ENCODE results near the gene LATS2. TPM values are rescaled to one million over a fixed set of nuclear protein-coding genes. Genes with fewer than 3 reads are reported as not detected.

The LATS2 gene
- total and polyA plus RNA-seq, 8 donors = 3.4 to 21.4 (median 7.7) TPM

DNA sequence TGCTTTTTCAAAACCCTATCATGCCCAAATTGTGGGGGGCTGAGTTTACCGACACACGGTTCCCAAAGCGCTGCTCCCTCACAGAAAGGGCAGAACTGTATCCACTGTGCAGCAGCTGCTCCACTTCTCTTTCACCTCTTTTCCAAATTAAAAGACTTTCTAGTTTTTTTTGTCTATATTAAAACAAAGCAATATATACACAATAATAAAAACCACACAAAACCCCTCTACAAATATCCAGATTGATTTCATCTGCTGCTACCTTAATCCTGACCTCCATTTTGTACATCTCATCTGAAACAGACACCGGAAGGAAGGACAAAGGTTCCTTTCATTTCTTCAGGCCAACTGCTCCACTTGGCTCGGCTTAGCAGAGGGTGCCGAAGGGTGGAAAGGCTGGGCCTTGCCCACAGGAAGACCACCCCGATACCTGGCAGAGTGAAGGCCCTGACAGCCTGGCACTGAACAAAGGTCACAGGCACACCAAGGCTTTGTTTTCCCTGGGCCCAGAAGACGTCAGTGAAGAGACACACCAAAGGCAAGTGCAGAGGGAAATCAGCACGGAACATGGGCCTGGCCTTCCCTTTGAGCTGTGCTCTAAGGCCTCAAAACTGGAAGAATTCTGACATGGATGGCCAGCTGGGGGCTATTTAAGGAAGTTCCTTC, 71.6 kb downstream of the LATS2 start:
- Histone ChIP-seq H3K36me3 (peaks cover 29 to 76% (median 67%) of the 10 kb centered on the region in 4 donors), H3K27me3 (no peaks in the 10 kb centered on the region), H3K4me1 (peaks cover 0 to 11% (median 0%) of the 10 kb centered on the region in 4 donors), H3K9me3 (no peaks in the 10 kb centered on the region), H3K4me3 (no peak overlapping the region), H3K27ac (no peak overlapping the region)
- DNase-seq = no peak
- intact Hi-C loops (cut with DNase I; ENCODE audit: low total_unique reads) = no loop called here
- 80 to 91% (median 85%) methylated on average over 9 of the region's 9 CpGs for WGBS, 5 donors
- TF ChIP-seq POLR2AphosphoS5 (IDR thresholded peaks at IDR 0.05) (no peak), POLR2A (IDR thresholded peaks at IDR 0.05) (no peak)
- TF ChIP-seq, protein P1, sequence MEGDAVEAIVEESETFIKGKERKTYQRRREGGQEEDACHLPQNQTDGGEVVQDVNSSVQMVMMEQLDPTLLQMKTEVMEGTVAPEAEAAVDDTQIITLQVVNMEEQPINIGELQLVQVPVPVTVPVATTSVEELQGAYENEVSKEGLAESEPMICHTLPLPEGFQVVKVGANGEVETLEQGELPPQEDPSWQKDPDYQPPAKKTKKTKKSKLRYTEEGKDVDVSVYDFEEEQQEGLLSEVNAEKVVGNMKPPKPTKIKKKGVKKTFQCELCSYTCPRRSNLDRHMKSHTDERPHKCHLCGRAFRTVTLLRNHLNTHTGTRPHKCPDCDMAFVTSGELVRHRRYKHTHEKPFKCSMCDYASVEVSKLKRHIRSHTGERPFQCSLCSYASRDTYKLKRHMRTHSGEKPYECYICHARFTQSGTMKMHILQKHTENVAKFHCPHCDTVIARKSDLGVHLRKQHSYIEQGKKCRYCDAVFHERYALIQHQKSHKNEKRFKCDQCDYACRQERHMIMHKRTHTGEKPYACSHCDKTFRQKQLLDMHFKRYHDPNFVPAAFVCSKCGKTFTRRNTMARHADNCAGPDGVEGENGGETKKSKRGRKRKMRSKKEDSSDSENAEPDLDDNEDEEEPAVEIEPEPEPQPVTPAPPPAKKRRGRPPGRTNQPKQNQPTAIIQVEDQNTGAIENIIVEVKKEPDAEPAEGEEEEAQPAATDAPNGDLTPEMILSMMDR (IDR thresholded peaks at IDR 0.05) = no peak

DNA sequence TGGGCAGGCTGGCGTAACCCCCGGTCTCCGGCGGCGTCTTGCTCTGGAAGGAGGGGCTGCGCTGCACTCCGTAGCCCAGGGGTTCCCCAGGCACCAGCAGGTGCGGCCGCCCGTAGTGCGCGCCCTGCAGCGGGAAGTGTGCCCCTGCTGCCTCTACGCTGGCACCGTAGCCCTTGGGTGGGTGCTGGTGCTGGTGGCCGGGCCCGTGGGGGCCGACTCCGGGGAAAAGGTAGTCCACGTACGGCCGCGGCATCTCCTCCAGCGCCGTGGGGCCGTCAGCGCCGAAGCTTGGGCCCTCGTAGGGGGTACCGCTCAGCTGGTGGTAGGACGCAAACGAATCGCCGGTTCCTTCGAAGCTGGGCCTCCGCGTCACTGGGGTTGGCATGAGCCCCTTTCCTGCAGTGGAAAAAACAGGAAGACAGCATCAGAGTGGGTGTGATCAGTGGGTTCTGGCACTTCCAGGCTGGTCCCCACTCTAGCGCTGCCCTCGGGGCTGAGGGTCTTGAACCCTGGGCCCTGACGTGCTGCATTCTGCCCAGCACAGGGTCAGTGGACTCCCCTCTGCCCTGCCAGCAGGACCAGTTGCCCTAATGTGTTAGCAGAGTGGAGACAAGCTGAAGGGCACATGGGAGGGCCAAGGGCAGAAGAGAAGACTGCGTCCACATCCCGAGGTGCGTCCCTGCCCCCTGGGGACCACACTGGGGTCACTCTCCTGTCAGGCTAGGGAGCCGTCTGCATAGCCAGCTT, 72.3 kb downstream of the LATS2 start:
- H3K4me3 ChIP-seq = no peak overlapping the region
- no peaks in the 10 kb centered on the region for H3K9me3 ChIP-seq
- peaks cover 29 to 73% (median 61%) of the 10 kb centered on the region in 4 donors for H3K36me3 ChIP-seq
- peaks cover 0 to 7% (median 0%) of the 10 kb centered on the region in 4 donors for H3K4me1 ChIP-seq
- TF ChIP-seq, protein P1 (IDR thresholded peaks at IDR 0.05) = no peak
- TF ChIP-seq EP300 (IDR thresholded peaks at IDR 0.05) = no peak
- TF ChIP-seq POLR2AphosphoS5 (IDR thresholded peaks at IDR 0.05) = no peak
- TF ChIP-seq POLR2A (IDR thresholded peaks at IDR 0.05) = no peak
- H3K27ac ChIP-seq = no peak overlapping the region
- intact Hi-C loops (cut with DNase I; ENCODE audit: low total_unique reads) = no loop called here
- WGBS, 5 donors = 63 to 96% (median 95%) methylated on average over 4 to 44 of the region's 44 CpGs
- H3K27me3 ChIP-seq = no peaks in the 10 kb centered on the region
- no peak for DNase-seq

DNA sequence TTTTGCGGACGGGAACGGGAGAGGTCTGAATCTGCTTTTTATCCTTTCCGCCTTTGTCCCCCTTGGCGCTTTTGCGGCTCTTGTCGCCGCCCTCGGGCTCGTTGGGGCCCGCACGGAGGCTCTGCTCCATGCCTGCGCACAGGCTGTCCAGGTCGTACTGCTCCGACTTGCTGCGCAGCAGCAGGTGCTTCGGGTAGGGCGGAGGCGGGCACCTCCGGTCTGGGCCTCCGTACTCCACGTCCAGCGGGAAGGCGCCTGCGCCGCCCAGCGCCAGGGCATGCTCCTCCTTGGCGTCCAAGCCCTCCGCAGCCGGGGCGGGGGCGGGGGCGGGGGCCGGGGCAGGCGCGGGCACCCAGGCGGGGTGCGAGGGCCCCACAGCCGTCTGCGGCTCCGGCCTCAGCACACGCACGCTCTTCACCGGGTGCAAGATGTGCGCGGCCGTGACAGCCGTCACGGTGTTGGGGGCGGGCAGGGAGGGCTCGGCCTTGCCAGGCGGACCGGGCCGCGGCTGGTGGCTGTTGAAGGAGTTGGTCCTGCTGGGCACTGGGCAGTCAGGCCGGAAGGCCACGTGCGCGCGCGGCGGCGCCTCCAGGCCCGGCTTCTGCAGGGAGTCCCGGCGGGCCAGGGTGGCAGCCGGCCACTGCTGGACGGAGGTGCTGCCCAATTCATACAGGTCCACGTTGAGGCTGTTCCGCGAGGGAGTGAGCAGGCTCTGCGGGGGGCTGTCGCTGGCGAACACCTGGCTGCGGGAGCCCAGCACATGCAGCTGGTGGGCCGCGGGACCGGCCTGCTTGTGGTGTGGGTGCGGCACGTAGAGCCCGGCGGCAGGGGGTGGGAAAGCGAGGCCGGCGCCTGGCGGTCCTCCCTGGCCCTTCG, 73.1 kb downstream of the LATS2 start:
- H3K27ac ChIP-seq = no peak overlapping the region
- H3K27me3 ChIP-seq = no peaks in the 10 kb centered on the region
- WGBS, 5 donors = 96 to 98% (median 97%) methylated on average over 57 to 87 of the region's 87 CpGs
- no peaks in the 10 kb centered on the region for H3K9me3 ChIP-seq
- peaks cover 0 to 4% (median 0%) of the 10 kb centered on the region in 4 donors for H3K4me1 ChIP-seq
- no peak overlapping the region for H3K4me3 ChIP-seq
- TF ChIP-seq, protein P1 (IDR thresholded peaks at IDR 0.05) = no peak
- TF ChIP-seq EP300 (IDR thresholded peaks at IDR 0.05) (no peak), POLR2AphosphoS5 (IDR thresholded peaks at IDR 0.05) (no peak), POLR2A (IDR thresholded peaks at IDR 0.05) (no peak)
- intact Hi-C loops (cut with DNase I; ENCODE audit: low total_unique reads) = no loop called here
- peaks cover 32 to 81% (median 68%) of the 10 kb centered on the region in 4 donors for H3K36me3 ChIP-seq
- DNase-seq = no peak

DNA sequence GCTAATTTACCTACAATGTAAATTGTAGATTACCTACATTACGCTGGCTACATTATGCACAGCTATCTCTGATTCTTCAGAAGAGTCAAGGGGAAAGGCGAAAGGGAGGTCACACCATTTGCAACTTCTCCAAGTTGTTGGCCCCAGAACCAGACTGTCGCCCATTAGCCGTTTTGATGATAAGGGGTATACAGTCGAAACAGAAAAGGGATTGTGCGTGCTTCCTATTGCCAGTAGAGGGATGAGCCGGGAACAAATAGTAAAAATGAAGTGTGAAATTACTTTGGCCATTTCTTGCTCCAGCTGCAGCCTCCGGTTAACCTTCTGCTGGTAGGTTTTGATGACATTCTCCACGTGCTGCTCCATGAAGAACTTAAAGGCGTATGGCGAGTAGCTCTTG, 73.8 kb downstream of the LATS2 start:
- Histone ChIP-seq H3K27me3 (no peaks in the 10 kb centered on the region), H3K36me3 (peaks cover 38 to 88% (median 75%) of the 10 kb centered on the region in 4 donors), H3K4me1 (no peaks in the 10 kb centered on the region), H3K9me3 (no peaks in the 10 kb centered on the region), H3K27ac (no peak overlapping the region), H3K4me3 (no peak overlapping the region)
- TF ChIP-seq POLR2A (IDR thresholded peaks at IDR 0.05) (no peak), EP300 (IDR thresholded peaks at IDR 0.05) (no peak)
- TF ChIP-seq, protein P1 (IDR thresholded peaks at IDR 0.05) = no peak
- intact Hi-C loops (cut with DNase I; ENCODE audit: low total_unique reads) = no loop called here
- 92 to 94% (median 94%) methylated on average over 11 of the region's 11 CpGs for WGBS, 5 donors
- DNase-seq = no peak
